Endodermal cell (in vitro differentiated cells): ENCODE results near the gene RNF220. TPM values are rescaled to one million over a fixed set of nuclear protein-coding genes. Genes with fewer than 3 reads are reported as not detected.

Source experiments
- DNase-seq: peaks from one replicate; pipeline ENCODE4 v3.0.0-alpha.2; 2017
- H3K27ac ChIP-seq: 2 replicates; pipeline ENCODE4 v1.5.1; 2013; ENCODE audit warnings: mild to moderate bottlenecking, low read depth, low read length, moderate library complexity
- H3K27me3 ChIP-seq: 2 replicates; pipeline ENCODE4 v1.6.1; 2013; ENCODE audit warnings: mild to moderate bottlenecking, low read length, moderate library complexity; ENCODE audit not compliant: insufficient read depth, control insufficient read depth, poor library complexity, severe bottlenecking
- H3K36me3 ChIP-seq: 2 replicates; pipeline ENCODE4 v1.7.0; 2013; ENCODE audit warnings: mild to moderate bottlenecking, low read length, moderate library complexity; ENCODE audit not compliant: control insufficient read depth, insufficient read depth
- H3K4me1 ChIP-seq: one replicate; pipeline ENCODE4 v1.7.0; 2013; ENCODE audit warnings: low read length; ENCODE audit not compliant: control insufficient read depth, insufficient read depth
- H3K4me3 ChIP-seq: 2 replicates; pipeline ENCODE4 v1.5.1; 2013; ENCODE audit warnings: mild to moderate bottlenecking, low read length, moderate library complexity
- H3K9ac ChIP-seq: 2 replicates; pipeline ENCODE4 v1.6.1; 2013; ENCODE audit warnings: mild to moderate bottlenecking, low read length, moderate library complexity; ENCODE audit not compliant: poor library complexity, severe bottlenecking; ENCODE audit errors: extremely low read depth
- H3K9me3 ChIP-seq: 2 replicates; pipeline ENCODE4 v1.6.1; 2013; ENCODE audit warnings: mild to moderate bottlenecking, low read length, moderate library complexity; ENCODE audit not compliant: control insufficient read depth
- H3K27ac Mint-ChIP-seq: 2 replicates; pipeline ENCODE4 v1.8.0; 2020; ENCODE audit warnings: mixed read lengths
- H3K27me3 Mint-ChIP-seq: 2 replicates; pipeline ENCODE4 v1.8.0; 2021; ENCODE audit warnings: mild to moderate bottlenecking, mixed read lengths; ENCODE audit not compliant: insufficient read depth
- H3K36me3 Mint-ChIP-seq: 2 replicates; pipeline ENCODE4 v1.8.0; 2020; ENCODE audit warnings: low read depth, mixed read lengths
- H3K4me1 Mint-ChIP-seq: 2 replicates; pipeline ENCODE4 v1.8.0; 2020; ENCODE audit warnings: mixed read lengths
- H3K4me3 Mint-ChIP-seq: 2 replicates; pipeline ENCODE4 v1.8.0; 2020; ENCODE audit warnings: mild to moderate bottlenecking, moderate library complexity, mixed read lengths
- H3K9me3 Mint-ChIP-seq: 2 replicates; pipeline ENCODE4 v1.8.0; 2020; ENCODE audit warnings: mild to moderate bottlenecking, mixed read lengths
- WGBS, 2 experiments: methylation state at CpG; one replicate each; pipeline versions ENCODE4 v1.1.5 to v1.1.7; 2013; ENCODE audit warnings: missing lambda C conversion rate in 2 of 2, mixed read lengths in 1 of 2; ENCODE audit not compliant: insufficient coverage in 1 of 2, insufficient read length in 1 of 2; 5-methylcytosine and 5-hydroxymethylcytosine counted together
- total RNA-seq, 2 donors: library from RNA; stranded (reverse); fragmentation: NEBNext Ultra II Directional in 1 of 2; extraction: Animal tissue kit (Norgen Biotek cat#: 25700) in 1 of 2; gene quantifications; 2 replicates in 1 of 2; 3 replicates in 1 of 2; pipeline ENCODE4 v1.2.1, GENCODE V29; 2021
- TF ChIP-seq, protein P1 (sequence below): fragments of 200-600 bp; sonication (generic); conservative IDR thresholded peaks from 2 replicates; pipeline ENCODE4 v1.5.0; 2021; ENCODE audit warnings: antibody characterized with exemption, mild to moderate bottlenecking

RNF220 gene
- total RNA-seq, 2 donors from 2014 or later, result 94.6 to 95.5 TPM

DNA sequence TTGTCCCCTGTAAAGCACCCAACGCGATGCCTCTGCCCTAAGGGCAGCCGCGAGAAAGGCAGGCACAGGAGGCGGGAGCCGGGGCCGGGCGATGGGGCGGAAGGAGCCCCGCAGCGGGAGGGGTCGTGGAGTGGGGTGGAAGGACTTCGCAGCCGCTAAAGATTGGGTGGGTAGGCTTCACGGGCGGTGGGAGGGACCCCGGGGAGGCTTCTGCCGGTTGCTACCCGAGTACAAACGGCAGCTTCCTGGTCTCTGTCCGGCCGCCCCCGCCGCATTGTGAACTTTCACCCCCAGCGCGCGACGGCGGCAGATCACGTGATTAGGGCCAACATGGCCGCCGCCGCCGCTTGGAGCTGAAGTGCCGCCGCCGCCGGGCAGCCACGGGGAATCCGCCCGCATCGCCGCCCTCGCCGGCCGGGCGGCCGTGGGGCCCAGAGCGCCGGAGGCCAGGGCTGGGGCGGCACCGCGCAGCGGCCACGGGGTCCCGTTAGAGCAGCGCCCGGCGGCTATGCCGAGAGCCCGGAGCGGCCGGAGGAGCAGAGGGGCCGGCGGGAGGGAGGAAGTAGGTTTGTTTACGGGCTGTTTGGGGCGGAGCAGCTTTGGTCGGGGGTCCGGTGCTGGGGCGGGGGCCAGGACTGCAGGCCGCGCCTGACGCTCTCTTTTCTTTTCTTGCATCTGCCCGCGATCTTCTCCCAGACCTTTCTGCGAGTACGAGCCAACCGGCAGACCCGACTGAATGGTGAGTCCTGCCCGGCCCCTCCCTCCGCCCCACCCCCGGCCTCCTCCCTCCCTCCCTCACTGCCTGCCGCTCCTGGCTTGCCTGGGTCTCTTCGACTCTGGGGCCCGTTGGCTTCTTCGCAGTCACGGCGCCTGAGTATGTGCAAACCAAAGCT lies 226.8 kb downstream of the RNF220 start:
- H3K27ac Mint-ChIP-seq, result peak overlapping the region; percentile 98
- TF ChIP-seq, protein P1, sequence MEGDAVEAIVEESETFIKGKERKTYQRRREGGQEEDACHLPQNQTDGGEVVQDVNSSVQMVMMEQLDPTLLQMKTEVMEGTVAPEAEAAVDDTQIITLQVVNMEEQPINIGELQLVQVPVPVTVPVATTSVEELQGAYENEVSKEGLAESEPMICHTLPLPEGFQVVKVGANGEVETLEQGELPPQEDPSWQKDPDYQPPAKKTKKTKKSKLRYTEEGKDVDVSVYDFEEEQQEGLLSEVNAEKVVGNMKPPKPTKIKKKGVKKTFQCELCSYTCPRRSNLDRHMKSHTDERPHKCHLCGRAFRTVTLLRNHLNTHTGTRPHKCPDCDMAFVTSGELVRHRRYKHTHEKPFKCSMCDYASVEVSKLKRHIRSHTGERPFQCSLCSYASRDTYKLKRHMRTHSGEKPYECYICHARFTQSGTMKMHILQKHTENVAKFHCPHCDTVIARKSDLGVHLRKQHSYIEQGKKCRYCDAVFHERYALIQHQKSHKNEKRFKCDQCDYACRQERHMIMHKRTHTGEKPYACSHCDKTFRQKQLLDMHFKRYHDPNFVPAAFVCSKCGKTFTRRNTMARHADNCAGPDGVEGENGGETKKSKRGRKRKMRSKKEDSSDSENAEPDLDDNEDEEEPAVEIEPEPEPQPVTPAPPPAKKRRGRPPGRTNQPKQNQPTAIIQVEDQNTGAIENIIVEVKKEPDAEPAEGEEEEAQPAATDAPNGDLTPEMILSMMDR, result no peak
- WGBS, 2 experiments, result 0 to 1% methylated on average over 34 to 86 of the region's 88 CpGs
- peak overlapping the region; percentile 98 for H3K27ac ChIP-seq
- H3K36me3 ChIP-seq, result peaks cover 37% of the 10 kb centered on the region
- H3K9me3 Mint-ChIP-seq, result no peaks in the 10 kb centered on the region
- peaks cover 6% of the 10 kb centered on the region for H3K4me1 ChIP-seq
- no peaks in the 10 kb centered on the region for H3K27me3 Mint-ChIP-seq
- H3K4me3 ChIP-seq, result peak overlapping the region; percentile 94
- H3K4me3 Mint-ChIP-seq, result peak overlapping the region; percentile 82
- no peaks in the 10 kb centered on the region for H3K9me3 ChIP-seq
- H3K36me3 Mint-ChIP-seq, result peaks cover 34% of the 10 kb centered on the region
- peak overlapping the region; percentile 92 for H3K9ac ChIP-seq
- DNase-seq, result peak; percentile 94
- no peaks in the 10 kb centered on the region for H3K27me3 ChIP-seq
- peaks cover 20% of the 10 kb centered on the region for H3K4me1 Mint-ChIP-seq

DNA sequence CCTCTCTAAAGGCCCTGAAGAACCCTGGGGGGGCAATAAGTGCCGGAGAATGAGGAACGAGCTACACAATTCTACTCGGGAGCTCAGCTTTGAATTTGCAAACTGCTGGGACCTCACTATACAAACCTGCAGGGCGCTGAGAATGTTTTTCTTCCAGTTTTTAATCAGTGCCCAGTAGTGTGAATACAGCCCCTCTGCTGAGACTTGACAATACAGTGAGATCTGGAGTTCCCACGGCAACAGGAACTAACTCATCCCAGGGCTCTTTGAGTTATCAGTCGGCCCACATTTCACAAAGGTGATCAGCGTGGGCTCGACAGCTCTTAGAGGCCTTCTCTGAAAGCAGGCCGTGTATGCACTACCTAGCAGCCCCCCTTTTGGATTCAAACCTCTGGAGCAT lies 227.5 kb downstream of the RNF220 start:
- Mint-ChIP-seq H3K4me1 (peaks cover 20% of the 10 kb centered on the region), H3K27ac (peak overlapping the region; percentile 98), H3K27me3 (no peaks in the 10 kb centered on the region), H3K4me3 (peak overlapping the region; percentile 82), H3K9me3 (no peaks in the 10 kb centered on the region), H3K36me3 (peaks cover 41% of the 10 kb centered on the region)
- Histone ChIP-seq H3K4me1 (peaks cover 6% of the 10 kb centered on the region), H3K36me3 (peaks cover 44% of the 10 kb centered on the region), H3K27me3 (no peaks in the 10 kb centered on the region), H3K4me3 (peak overlapping the region; percentile 94), H3K9me3 (no peaks in the 10 kb centered on the region), H3K9ac (peak overlapping the region; percentile 92), H3K27ac (peak overlapping the region; percentile 98)
- TF ChIP-seq, protein P1, result no peak
- WGBS, 2 experiments, result 20 to 29% methylated on average over 9 of the region's 9 CpGs
- DNase-seq, result no peak

DNA sequence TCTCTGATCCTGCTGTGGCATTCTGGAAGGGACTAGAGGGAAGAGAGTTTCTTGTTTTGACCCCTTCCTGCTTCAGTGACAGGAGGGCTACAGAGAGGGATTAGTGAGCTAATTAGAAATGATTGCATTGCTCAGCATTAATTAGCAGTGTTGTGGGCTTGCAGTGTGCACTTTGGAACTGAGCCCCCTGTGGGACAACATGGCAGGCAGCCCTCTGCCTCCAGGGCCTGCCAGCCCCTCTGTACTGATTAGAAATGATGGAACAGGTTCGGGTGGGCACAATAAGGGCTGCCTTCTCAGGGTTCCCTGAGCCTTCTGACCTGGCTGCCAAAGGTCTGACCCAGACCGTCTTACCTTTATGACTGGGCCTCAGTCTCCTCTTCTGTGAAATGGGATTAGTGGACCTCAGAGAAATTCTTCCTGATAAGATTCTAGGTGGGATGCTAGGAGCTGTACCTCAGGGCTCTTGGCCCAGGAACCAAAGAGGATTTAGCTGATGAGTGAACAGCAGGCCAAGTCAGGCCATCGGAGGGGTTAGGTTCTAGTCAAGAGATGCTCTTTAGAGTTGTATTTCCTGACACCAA lies 229.6 kb downstream of the RNF220 start:
- no peak overlapping the region for H3K4me3 Mint-ChIP-seq
- DNase-seq, result no peak
- H3K27ac Mint-ChIP-seq, result no peak overlapping the region
- H3K36me3 Mint-ChIP-seq, result peaks cover 55% of the 10 kb centered on the region
- H3K9me3 Mint-ChIP-seq, result no peaks in the 10 kb centered on the region
- H3K4me1 Mint-ChIP-seq, result peaks cover 20% of the 10 kb centered on the region
- no peaks in the 10 kb centered on the region for H3K27me3 ChIP-seq
- H3K9me3 ChIP-seq, result no peaks in the 10 kb centered on the region
- H3K4me3 ChIP-seq, result no peak overlapping the region
- H3K27me3 Mint-ChIP-seq, result no peaks in the 10 kb centered on the region
- no peak overlapping the region for H3K9ac ChIP-seq
- H3K27ac ChIP-seq, result no peak overlapping the region
- WGBS, 2 experiments, result 85 to 90% methylated on average over 2 to 3 of the region's 3 CpGs
- H3K4me1 ChIP-seq, result peaks cover 6% of the 10 kb centered on the region
- H3K36me3 ChIP-seq, result peaks cover 60% of the 10 kb centered on the region
- TF ChIP-seq, protein P1, result no peak
